Stimulated activated CD8-positive, alpha-beta memory T cell treated with anti-CD3 and anti-CD28 coated beads, Interleukin-12 subunit alpha, Interleukin-12 subunit beta, amount 100 ng/mL, for 24 hours (primary cell): ENCODE results near the gene LRRC8E.
A peak's percentile ranks its signal among the peaks of the same experiment; 100 is the strongest.
"Not testable (repeated sequence)": the region's sequence is repeated elsewhere in the genome, so short reads cannot be mapped to it uniquely, and the experiment has no call there.

Experiments used
- DNase-seq: peaks from one replicate; pipeline ENCODE4 v3.0.0-alpha.2; 2020; ENCODE audit errors: extremely low read depth

LRRC8E gene

GRCh38 chr19:7887408-7888144 lies 734 bp upstream of the LRRC8E start:
- DNase-seq, result no peak

DNA sequence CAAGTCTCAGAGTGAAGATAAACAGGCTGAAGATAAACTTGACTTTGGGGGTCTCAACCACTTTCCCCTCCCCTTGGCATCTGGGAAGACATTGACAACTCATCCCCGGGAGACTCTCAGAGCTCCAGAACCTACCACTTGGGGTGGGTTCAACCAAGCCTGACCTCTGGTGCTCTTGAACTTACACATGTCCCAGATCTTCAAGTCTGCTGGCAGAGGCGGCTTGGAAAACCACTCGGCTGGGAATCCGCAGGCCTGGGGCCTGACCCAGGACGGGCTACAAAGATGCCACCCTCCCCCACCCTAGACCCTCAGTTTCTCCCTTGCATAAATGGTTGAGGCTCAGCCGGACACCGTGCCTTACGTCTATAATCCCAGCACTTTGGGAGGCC lies 512 bp downstream of the LRRC8E start:
- DNase-seq, result no peak

DNA sequence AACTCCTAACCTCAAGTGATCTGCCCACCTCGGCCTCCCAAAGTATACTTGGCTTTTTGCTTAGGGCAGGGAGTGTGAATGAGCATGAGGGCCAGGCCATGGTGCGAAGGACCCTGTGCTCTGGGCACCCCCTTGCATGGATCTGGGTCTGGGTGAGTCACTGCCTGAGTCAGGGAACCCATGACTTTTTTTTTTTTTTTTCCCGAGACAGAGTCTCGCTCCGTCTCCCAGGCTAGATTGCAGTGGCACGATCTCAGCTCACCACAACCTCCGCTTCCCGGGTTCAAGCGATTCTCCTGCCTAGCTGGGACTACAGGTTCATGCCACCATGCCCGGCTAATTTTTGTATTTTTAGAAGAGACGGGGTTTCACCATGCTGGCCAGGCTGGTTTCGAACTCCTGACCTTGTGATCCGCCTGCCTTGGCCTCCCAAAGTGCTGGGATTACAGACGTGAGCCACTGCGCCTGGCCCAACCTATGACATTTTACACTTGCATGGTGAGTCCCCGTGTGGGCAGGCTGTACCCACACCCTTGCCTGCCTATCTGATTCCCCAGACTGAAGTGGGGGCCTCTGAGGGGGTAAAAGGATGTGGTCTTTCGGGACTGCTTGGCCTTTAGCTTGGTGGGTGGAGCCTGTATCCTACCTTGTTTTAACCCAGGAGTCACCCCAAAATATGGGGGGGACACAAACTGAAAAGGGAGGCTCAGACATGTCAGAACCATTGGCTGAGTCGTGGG lies 5.2 kb downstream of the LRRC8E start:
- DNase-seq, result not testable (repeated sequence)

GRCh38 chr19:7894612-7895309 lies 6.5 kb downstream of the LRRC8E start:
- DNase-seq, result no peak

DNA sequence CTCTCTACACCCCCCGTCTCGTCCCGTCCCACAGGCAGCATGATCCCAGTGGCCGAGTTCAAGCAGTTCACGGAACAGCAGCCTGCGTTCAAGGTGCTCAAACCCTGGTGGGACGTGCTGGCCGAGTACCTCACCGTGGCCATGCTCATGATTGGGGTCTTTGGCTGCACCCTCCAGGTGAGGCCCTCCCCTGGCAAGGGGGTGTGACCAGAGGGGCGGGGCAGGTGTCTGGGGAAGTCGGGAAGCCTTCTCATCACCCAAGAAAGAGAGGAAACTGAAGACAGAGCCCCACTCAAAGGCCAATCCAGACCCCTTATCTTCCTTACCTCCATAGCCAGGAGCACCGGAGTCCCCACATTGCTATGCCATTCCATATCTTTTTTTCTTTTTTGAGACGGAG lies 7.3 kb downstream of the LRRC8E start:
- no peak for DNase-seq

GRCh38 chr19:7897292-7897691 lies 9.0 kb downstream of the LRRC8E start:
- no peak for DNase-seq

DNA sequence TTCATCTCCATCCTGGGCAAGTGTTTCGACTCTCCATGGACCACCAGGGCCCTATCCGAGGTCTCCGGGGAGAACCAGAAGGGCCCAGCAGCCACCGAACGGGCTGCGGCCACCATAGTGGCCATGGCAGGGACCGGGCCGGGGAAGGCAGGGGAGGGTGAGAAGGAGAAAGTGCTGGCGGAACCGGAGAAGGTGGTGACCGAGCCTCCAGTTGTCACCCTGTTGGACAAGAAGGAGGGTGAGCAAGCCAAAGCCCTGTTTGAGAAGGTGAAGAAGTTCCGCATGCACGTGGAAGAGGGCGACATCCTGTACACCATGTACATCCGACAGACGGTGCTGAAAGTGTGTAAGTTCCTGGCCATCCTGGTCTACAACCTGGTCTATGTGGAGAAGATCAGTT lies 10.7 kb downstream of the LRRC8E start:
- DNase-seq, result no peak

DNA sequence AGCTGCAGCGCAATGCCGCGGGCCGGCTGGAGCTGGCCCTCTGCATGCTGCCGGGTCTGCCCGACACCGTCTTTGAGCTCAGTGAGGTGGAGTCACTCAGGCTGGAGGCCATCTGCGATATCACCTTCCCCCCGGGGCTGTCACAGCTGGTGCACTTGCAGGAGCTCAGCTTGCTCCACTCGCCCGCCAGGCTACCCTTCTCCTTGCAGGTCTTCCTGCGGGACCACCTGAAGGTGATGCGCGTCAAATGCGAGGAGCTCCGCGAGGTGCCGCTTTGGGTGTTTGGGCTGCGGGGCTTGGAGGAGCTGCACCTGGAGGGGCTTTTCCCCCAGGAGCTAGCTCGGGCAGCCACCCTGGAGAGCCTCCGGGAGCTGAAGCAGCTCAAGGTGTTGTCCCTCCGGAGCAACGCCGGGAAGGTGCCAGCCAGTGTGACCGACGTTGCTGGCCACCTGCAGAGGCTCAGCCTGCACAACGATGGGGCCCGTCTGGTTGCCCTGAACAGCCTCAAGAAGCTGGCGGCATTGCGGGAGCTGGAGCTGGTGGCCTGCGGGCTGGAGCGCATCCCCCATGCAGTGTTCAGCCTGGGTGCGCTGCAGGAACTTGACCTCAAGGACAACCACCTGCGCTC lies 11.6 kb downstream of the LRRC8E start:
- no peak for DNase-seq

GRCh38 chr19:7900401-7900870 lies 12.1 kb downstream of the LRRC8E start:
- DNase-seq, result no peak

- DNase-seq, result no peak
Observed at GRCh38 chr19:7900931-7901330, 12.6 kb downstream of the LRRC8E start.

DNA sequence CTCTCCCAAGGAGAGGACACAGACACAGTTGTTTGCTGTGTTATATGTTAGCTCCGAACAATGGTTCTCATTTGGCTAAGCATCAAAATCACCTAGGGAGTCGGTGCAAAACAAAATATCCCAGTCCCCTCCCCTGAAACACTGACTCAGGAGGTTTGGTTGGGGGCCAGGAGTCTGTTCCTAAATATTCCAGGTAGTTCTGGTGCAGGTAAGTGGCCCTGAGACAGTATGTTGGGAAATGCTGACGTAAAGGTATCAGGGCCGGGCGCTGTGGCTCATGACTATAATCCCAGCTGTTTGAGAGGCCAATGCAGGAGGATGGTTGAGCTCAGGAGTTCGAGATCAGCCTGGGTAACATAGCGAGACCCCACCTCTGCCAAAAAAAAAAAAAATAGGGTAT lies 13.0 kb downstream of the LRRC8E start:
- no peak for DNase-seq

- DNase-seq, result no peak
Observed at GRCh38 chr19:7902796-7903243, 14.5 kb downstream of the LRRC8E start.

GRCh38 chr19:7903244-7904073 lies 15.1 kb downstream of the LRRC8E start, which contains the start of gene MAP2K7:
Gene MAP2K7, plus strand, starts transcription at chr19:7903877. Its CDS starts 68 bp downstream, at chr19:7903945.
- peak; percentile 100 for DNase-seq

DNA sequence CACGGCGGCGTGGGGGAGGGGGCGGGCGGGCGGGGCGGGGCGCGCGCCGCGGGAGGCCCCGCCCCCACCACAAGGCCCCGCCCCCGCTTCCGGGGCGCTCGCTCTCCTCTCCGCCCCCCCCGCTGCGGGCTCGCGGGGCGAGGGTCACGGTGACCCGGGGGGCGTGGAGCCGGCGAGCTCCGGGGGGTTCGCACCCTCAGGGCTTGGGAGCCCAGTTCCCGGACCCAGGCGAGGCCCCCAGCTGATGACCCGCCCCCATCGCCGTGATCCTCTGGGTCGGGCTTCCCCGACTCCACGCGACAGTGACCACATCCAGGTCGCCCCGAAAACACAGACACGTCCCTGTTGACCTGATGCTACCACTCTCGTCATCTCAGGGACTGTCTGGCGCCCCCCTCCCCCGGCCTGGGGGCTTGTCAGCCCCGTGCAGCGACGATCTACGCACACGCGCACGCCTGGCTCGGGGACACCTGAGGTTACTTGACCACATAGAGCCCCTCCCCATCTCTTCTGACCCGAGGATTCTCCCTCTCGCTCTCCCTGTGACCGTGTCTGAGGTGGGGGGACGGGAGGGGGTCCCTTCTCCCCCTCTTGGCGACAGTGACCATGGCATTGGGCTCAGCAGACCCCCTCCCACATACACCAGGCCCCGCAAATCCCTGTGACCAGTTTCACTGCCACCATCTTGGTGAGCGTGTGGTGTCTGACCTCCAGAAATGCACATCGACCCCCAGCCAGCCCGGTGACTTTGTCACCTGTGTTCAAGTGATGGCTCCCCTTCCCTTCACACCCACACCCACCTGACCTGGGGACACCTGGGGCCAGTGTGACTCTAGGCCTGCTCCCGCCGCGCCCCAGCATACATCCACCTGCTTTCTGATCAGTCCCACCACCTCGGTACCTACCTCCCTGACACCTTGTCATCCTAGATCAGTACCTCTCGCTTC lies 16.0 kb downstream of the LRRC8E start:
- no peak for DNase-seq

DNA sequence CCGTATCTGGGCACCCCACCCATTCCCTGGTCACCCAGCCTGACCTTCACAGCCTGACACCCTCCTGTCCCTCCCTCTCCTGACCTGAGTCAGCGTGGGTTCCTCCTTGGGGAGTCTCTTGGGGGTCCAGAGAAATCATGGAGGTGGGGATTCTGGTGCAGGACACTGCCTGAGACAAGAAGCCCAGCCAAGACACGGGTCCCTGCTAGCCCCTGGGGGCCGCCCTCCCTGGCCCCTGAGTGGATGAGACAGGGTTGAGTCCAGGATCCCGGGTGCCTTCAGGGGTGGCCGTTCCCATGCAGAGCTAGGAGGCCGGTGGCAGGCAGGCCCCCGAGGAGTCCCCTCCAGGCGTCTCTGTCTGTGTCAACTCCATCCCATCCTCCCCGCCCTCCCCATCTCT lies 17.0 kb downstream of the LRRC8E start:
- DNase-seq, result no peak

DNA sequence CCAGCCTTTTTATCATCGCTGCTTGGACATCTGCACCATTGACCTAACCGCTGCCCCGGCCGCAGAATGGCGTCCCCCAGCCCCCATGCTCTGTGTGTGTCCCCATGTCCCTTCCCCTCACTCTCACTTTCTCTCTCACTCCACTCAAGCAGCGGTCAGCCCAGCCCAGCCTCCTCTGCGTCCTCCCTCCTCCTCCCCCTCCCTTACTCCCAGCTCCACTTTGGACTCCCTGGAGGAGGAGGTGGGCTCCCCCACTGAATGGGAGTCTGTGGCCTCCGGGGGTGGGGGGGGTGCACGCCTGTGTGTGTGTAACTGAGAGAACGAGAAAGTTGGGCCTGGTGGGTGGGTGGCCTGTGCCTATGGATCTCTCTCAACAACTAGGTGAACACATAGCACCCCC lies 17.5 kb downstream of the LRRC8E start:
- DNase-seq, result no peak

GRCh38 chr19:7907122-7907521 lies 18.8 kb downstream of the LRRC8E start:
- DNase-seq, result no peak

GRCh38 chr19:7907544-7907943 lies 19.2 kb downstream of the LRRC8E start:
- DNase-seq, result no peak

DNA sequence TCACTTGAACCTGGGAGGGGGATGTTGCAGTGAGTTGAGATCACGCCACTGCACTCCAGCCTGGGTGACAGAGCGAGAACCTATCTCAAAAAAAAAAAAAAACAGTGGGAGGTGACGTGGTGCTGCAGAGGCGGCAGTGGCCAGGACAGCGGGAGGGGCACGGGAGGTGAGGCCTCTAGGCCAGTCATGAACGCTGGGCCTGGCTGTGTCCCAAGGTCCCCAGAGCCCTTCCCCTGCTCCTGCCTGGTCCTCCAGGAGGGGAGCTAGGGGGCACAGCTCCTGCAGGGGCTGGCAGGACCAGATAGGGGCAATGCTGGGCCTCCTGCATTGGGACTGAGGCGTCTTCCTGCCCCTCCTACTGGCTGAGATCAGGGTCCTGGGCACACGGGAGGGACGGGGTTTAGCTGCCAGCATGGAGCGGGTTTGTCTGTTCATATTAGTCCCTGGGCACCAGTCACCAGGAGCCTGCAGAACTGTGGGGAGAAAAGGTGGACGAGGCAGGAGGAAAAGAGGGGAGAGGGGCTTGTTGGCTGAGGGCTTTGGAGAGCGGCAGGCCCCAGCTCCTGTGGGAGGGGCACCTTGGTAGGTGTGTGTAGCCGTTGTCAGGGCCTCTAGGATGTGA lies 19.9 kb downstream of the LRRC8E start:
- no peak for DNase-seq
